Naive thymus-derived CD4-positive, alpha-beta T cell (primary cell): ENCODE measurements around the gene DUSP10. TPM values are rescaled to one million over a fixed set of nuclear protein-coding genes. Genes with fewer than 3 reads are reported as not detected.

Experiments used
- ATAC-seq: fragments of 150-1000 bp; cut with Tn5 transposase; 2 replicates; pipeline ENCODE4 v1.10.0; 2021; ENCODE audit warnings: mild to moderate bottlenecking, moderate library complexity
- CTCF ChIA-PET: fragments of 350-600 bp; sonication (Branson Sonifier 250); formaldehyde crosslinking; loops from one replicate; lab custom pipeline; 2021; ENCODE audit warnings: antibody characterized with exemption; lab: Charles Lee
- POLR2A ChIA-PET: fragments of 350-600 bp; sonication (Branson Sonifier 250); formaldehyde crosslinking; loops from one replicate; lab custom pipeline; 2021; ENCODE audit warnings: antibody characterized with exemption, inconsistent platforms; lab: Charles Lee
- DNase-seq, 9 donors: peaks; one replicate each; pipeline versions ENCODE4 v3.0.0 to v3.0.0-alpha.2; 2020 to 2022; ENCODE audit warnings: mixed read lengths in 1 of 9
- H3K27ac ChIP-seq: one replicate; pipeline ENCODE4 v1.7.0; 2013; ENCODE audit warnings: mild to moderate bottlenecking, low read depth, low read length, moderate library complexity
- H3K27me3 ChIP-seq, 2 donors: one replicate each; pipeline ENCODE4 v1.7.0; 2013; ENCODE audit warnings: low read length in 2 of 2, mild to moderate bottlenecking in 2 of 2, moderate library complexity in 2 of 2; ENCODE audit not compliant: control insufficient read depth in 2 of 2, insufficient read depth in 2 of 2
- H3K36me3 ChIP-seq, 3 experiments: 1 replicate in 2 of 3; 2 replicates in 1 of 3; pipeline ENCODE4 v1.7.0; 2013; ENCODE audit warnings: low read length in 3 of 3, mild to moderate bottlenecking in 3 of 3, moderate library complexity in 1 of 3; ENCODE audit not compliant: insufficient read depth in 3 of 3, control insufficient read depth in 2 of 3
- H3K4me1 ChIP-seq, 2 donors: one replicate each; pipeline ENCODE4 v1.7.0; 2013; ENCODE audit warnings: low read length in 2 of 2, mild to moderate bottlenecking in 2 of 2, moderate library complexity in 1 of 2; ENCODE audit not compliant: control insufficient read depth in 2 of 2, insufficient read depth in 2 of 2
- H3K4me3 ChIP-seq: 2 replicates; pipeline ENCODE4 v1.7.0; 2013; ENCODE audit warnings: mild to moderate bottlenecking, low read length
- H3K9me3 ChIP-seq, 3 experiments: 1 replicate in 2 of 3; 2 replicates in 1 of 3; pipeline ENCODE4 v1.7.0; 2013; ENCODE audit warnings: low read length in 3 of 3; ENCODE audit not compliant: control insufficient read depth in 2 of 3
- H3K27ac Mint-ChIP-seq, 9 donors: one replicate each; pipeline ENCODE4 v1.8.0; 2020 to 2022; ENCODE audit warnings: mixed read lengths in 9 of 9, mild to moderate bottlenecking in 8 of 9, moderate library complexity in 5 of 9, inconsistent platforms in 2 of 9
- H3K27me3 Mint-ChIP-seq, 5 donors: one replicate each; pipeline ENCODE4 v1.8.0; 2021 to 2022; ENCODE audit warnings: mixed read lengths in 5 of 5, mild to moderate bottlenecking in 1 of 5
- H3K36me3 Mint-ChIP-seq, 5 donors: one replicate each; pipeline ENCODE4 v1.8.0; 2020 to 2022; ENCODE audit warnings: mixed read lengths in 5 of 5, mild to moderate bottlenecking in 3 of 5, inconsistent platforms in 1 of 5
- H3K4me1 Mint-ChIP-seq, 7 donors: one replicate each; pipeline ENCODE4 v1.8.0; 2020 to 2022; ENCODE audit warnings: mixed read lengths in 7 of 7, mild to moderate bottlenecking in 3 of 7, inconsistent platforms in 1 of 7
- H3K4me3 Mint-ChIP-seq, 10 donors: one replicate each; pipeline ENCODE4 v1.8.0; 2020 to 2022; ENCODE audit warnings: mild to moderate bottlenecking in 10 of 10, mixed read lengths in 10 of 10, moderate library complexity in 6 of 10, inconsistent platforms in 2 of 10
- H3K9me3 Mint-ChIP-seq, 11 donors: one replicate each; pipeline ENCODE4 v1.8.0; 2020 to 2022; ENCODE audit warnings: mixed read lengths in 11 of 11, mild to moderate bottlenecking in 4 of 11, inconsistent platforms in 1 of 11, moderate library complexity in 1 of 11
- intact Hi-C, 2 donors: fragments of 100-400 bp; cut with micrococcal nuclease; formaldehyde crosslinking; loops; one replicate each; pipeline ENCODE4 v1.15.1; 2023
- polyA plus RNA-seq, 2 donors: library from polyadenylated mRNA; unstranded; fragments of 300-500 nt; fragmentation: Illumina TruSeq; gene quantifications; one replicate each; pipeline ENCODE4 v1.2.3, GENCODE V29; 2021
- total RNA-seq, 6 experiments: library from RNA in 5 of 6; stranded (reverse) in 5 of 6; gene quantifications; 1 replicate in 5 of 6; 2 replicates in 1 of 6; pipeline ENCODE4 v1.2.3 and lab custom pipeline; 2021 to 2026

The DUSP10 gene
- total and polyA plus RNA-seq, 7 experiments from 2014 or later: 2.5 to 60.6 (median 3.7) TPM

GRCh38 chr1:221699978-221700519, 41.8 kb downstream of the DUSP10 start:
- peaks cover 4 to 62% (median 29%) of the 10 kb centered on the region in 5 donors for H3K36me3 Mint-ChIP-seq
- H3K27ac Mint-ChIP-seq: no peak overlapping the region

DNA sequence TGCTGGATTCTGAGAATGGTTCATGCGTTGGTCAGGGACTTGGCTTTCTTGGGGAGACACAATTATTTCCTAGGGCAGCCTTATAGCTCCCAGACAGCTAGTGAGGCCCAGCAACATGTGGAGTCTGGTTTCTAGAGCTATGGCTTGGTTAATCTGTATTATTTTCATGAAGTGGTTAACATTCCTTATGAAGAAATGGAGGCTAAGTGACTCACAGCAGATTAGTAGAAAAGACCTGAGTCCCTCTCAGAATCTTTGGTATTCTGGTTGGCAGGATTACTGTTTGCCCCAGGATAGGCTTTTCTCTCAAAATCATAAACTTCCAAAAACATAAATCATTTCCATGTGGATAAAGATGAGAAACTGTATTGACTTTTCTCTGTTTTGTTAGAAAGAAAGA, 42.3 kb downstream of the DUSP10 start:
- Histone ChIP-seq H3K27ac (no peak overlapping the region), H3K4me3 (no peak overlapping the region), H3K4me1 (no peaks in the 10 kb centered on the region), H3K9me3 (no peaks in the 10 kb centered on the region), H3K36me3 (no peaks in the 10 kb centered on the region), H3K27me3 (no peaks in the 10 kb centered on the region)
- Mint-ChIP-seq H3K27ac (no peak overlapping the region), H3K27me3 (no peaks in the 10 kb centered on the region), H3K9me3 (peaks cover 0 to 4% (median 0%) of the 10 kb centered on the region in 11 donors), H3K4me3 (no peak overlapping the region), H3K36me3 (peaks cover 4 to 63% (median 26%) of the 10 kb centered on the region in 5 donors), H3K4me1 (peaks cover 0 to 17% (median 6%) of the 10 kb centered on the region in 7 donors)
- ChIA-PET POLR2A (no interaction called here), CTCF (no interaction called here)
- ATAC-seq (no peak), DNase-seq (no peak)
- intact Hi-C loops: no loop called here

More at GRCh38 chr1:221699978-221700519, 41.8 kb downstream of the DUSP10 start:
- Mint-ChIP-seq H3K27me3 (no peaks in the 10 kb centered on the region), H3K4me3 (no peak overlapping the region), H3K4me1 (peaks cover 0 to 17% (median 6%) of the 10 kb centered on the region in 7 donors), H3K9me3 (peaks cover 0 to 4% (median 0%) of the 10 kb centered on the region in 11 donors)
- Histone ChIP-seq H3K4me1 (no peaks in the 10 kb centered on the region), H3K9me3 (no peaks in the 10 kb centered on the region), H3K27me3 (no peaks in the 10 kb centered on the region), H3K36me3 (no peaks in the 10 kb centered on the region), H3K4me3 (no peak overlapping the region), H3K27ac (no peak overlapping the region)
- DNase-seq: no peak
- ChIA-PET POLR2A (no interaction called here), CTCF (interaction anchor here (0.7 kb wide), 1 partner anchor 65 kb away, joined by 3 read pairs; no protein-coding TSS in a partner anchor)
- no peak for ATAC-seq
- intact Hi-C loops: no loop called here

DNA sequence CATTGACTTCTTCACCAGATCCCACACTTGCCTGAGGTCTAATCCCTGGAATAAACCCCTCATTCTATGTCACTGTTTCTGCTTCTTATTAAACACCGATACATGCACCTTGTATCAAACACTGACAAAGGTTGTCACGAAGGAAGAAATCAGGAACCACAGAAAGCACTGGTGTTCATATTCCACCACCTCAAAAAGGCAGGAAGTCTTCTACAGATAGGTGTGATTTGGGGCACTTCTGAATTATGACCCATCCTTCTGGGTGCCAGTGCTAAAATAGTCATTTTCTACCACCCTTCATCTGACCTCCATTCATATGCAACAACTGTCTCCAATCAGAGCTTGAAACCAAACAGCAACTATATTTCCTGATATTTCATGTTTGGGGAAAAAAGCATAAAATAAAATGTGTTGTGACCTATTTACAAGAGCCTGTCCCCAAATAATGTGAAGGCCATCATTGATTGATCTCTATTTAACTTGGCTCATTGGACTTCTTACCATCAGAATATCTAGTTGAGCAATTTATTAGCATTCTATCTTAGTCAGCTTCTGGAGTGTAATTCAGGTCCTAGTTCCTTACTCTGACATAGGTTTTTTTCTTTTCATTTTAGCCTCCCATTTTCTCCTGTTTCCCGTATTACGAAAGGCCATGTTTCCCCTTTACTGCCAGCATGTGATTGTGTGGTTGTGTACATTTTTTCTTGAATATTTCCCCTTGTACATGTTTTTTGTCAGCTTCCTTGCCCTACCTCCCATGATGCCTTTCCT, 43.1 kb downstream of the DUSP10 start:
- DNase-seq (no peak), ATAC-seq (peak; percentile 44)
- no peaks in the 10 kb centered on the region for H3K27me3 Mint-ChIP-seq
- H3K9me3 Mint-ChIP-seq: peaks cover 0 to 5% (median 0%) of the 10 kb centered on the region in 11 donors
- Histone ChIP-seq H3K27ac (no peak overlapping the region), H3K27me3 (no peaks in the 10 kb centered on the region), H3K36me3 (no peaks in the 10 kb centered on the region), H3K4me3 (no peak overlapping the region), H3K4me1 (no peaks in the 10 kb centered on the region), H3K9me3 (no peaks in the 10 kb centered on the region)
- CTCF ChIA-PET: no interaction called here
- H3K4me3 Mint-ChIP-seq: no peak overlapping the region
- intact Hi-C loops: no loop called here
- POLR2A ChIA-PET: no interaction called here
- peaks cover 4 to 59% (median 21%) of the 10 kb centered on the region in 5 donors for H3K36me3 Mint-ChIP-seq
- H3K27ac Mint-ChIP-seq: no peak overlapping the region
- peaks cover 0 to 17% (median 6%) of the 10 kb centered on the region in 7 donors for H3K4me1 Mint-ChIP-seq

- H3K27me3 ChIP-seq: no peaks in the 10 kb centered on the region
- intact Hi-C loops: no loop called here
- no peak overlapping the region for H3K4me3 ChIP-seq
- no peaks in the 10 kb centered on the region for H3K36me3 ChIP-seq
- no peak for ATAC-seq
- CTCF ChIA-PET: no interaction called here
- Mint-ChIP-seq H3K9me3 (peaks cover 0 to 9% (median 2%) of the 10 kb centered on the region in 11 donors), H3K4me1 (peaks cover 0 to 15% (median 6%) of the 10 kb centered on the region in 7 donors), H3K36me3 (peaks cover 4 to 57% (median 19%) of the 10 kb centered on the region in 5 donors), H3K4me3 (no peak overlapping the region), H3K27ac (no peak overlapping the region), H3K27me3 (no peaks in the 10 kb centered on the region)
- no peak for DNase-seq
- no peaks in the 10 kb centered on the region for H3K9me3 ChIP-seq
- H3K27ac ChIP-seq: no peak overlapping the region
- H3K4me1 ChIP-seq: no peaks in the 10 kb centered on the region
- POLR2A ChIA-PET: no interaction called here
Observed at GRCh38 chr1:221697923-221698425, 43.9 kb downstream of the DUSP10 start.

- Mint-ChIP-seq H3K4me3 (no peak overlapping the region), H3K27ac (no peak overlapping the region), H3K27me3 (no peaks in the 10 kb centered on the region), H3K4me1 (peaks cover 0 to 18% (median 6%) of the 10 kb centered on the region in 7 donors), H3K9me3 (peaks cover 0 to 9% (median 3%) of the 10 kb centered on the region in 11 donors), H3K36me3 (peaks cover 0 to 52% (median 12%) of the 10 kb centered on the region in 5 donors)
- H3K9me3 ChIP-seq: no peaks in the 10 kb centered on the region
- H3K4me3 ChIP-seq: no peak overlapping the region
- H3K27ac ChIP-seq: no peak overlapping the region
- no peaks in the 10 kb centered on the region for H3K4me1 ChIP-seq
- intact Hi-C loops: no loop called here
- no peaks in the 10 kb centered on the region for H3K27me3 ChIP-seq
- no peaks in the 10 kb centered on the region for H3K36me3 ChIP-seq
- DNase-seq (no peak), ATAC-seq (no peak)
- POLR2A ChIA-PET: no interaction called here
- CTCF ChIA-PET: no interaction called here
Observed at GRCh38 chr1:221696718-221697461, 45.0 kb downstream of the DUSP10 start.

DNA sequence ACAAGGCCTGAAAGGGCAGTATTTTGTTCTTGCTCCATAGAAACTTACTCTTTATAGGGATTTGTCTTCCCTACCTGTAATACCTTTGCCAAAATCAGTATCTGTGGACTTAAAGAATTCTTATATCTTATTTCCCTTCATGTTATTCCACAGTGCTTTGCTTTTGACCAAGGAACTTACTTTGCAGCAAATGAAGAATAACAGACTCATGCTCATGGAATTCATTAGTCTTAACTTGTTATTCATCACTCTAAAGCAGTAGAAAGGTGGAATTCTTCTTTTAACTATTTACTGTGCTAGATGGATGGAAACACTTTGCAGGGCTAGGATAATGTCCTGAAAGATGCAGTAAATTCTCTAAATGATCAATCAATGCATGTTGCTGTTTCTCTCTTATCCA, 45.9 kb downstream of the DUSP10 start:
- H3K4me1 Mint-ChIP-seq: peaks cover 0 to 22% (median 6%) of the 10 kb centered on the region in 7 donors

More for the DNA sequence above, 45.9 kb downstream of the DUSP10 start:
- intact Hi-C loops: no loop called here
- Mint-ChIP-seq H3K9me3 (peaks cover 0 to 9% (median 3%) of the 10 kb centered on the region in 11 donors), H3K4me3 (no peak overlapping the region), H3K27me3 (no peaks in the 10 kb centered on the region), H3K27ac (no peak overlapping the region), H3K36me3 (peaks cover 0 to 46% (median 7%) of the 10 kb centered on the region in 5 donors)
- no peak overlapping the region for H3K4me3 ChIP-seq
- no peaks in the 10 kb centered on the region for H3K9me3 ChIP-seq
- H3K36me3 ChIP-seq: no peaks in the 10 kb centered on the region
- no peak for ATAC-seq
- CTCF ChIA-PET: no interaction called here
- no peak overlapping the region for H3K27ac ChIP-seq
- H3K27me3 ChIP-seq: no peaks in the 10 kb centered on the region
- no peaks in the 10 kb centered on the region for H3K4me1 ChIP-seq
- POLR2A ChIA-PET: no interaction called here
- DNase-seq: no peak
